ENCODE data around the gene EXOC6B.

The EXOC6B gene

DNA sequence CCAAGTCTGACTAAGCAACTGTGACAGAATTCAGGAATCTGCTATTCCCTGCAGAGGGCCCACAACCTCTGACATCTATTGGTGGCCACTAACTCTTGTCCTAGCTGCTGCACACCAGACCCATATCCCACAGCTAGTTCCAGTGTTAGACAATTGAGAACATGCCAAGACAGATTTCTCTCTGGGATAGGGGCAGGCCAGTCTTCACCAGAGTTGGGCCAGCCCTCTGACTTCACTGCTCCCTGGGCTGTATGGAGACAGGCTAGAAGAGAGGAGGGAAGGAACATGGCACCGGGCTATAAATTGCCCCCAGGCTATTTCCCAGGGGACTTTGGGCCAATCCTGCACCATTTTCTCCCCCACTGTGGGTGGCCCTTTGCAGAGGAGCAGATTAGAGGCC is 645.5 kb downstream of the EXOC6B start:
- no peak overlapping the region for H3K27ac ChIP-seq (ENCODE audit: low read length)
- no peaks in the 10 kb centered on the region for H3K27me3 ChIP-seq (ENCODE audit: control insufficient read depth, insufficient read depth, low read length)
- no peaks in the 10 kb centered on the region for H3K9me3 ChIP-seq (ENCODE audit: control insufficient read depth, low read depth, low read length)
- peaks cover 4% of the 10 kb centered on the region for H3K36me3 ChIP-seq (ENCODE audit: control insufficient read depth, low read depth, low read length)
- H3K4me3 ChIP-seq (ENCODE audit: low read length): no peak overlapping the region
- H3K4me1 ChIP-seq (ENCODE audit: control insufficient read depth, low read depth, low read length): no peaks in the 10 kb centered on the region
- no peak overlapping the region for H3K9ac ChIP-seq (ENCODE audit: low read length)

DNA sequence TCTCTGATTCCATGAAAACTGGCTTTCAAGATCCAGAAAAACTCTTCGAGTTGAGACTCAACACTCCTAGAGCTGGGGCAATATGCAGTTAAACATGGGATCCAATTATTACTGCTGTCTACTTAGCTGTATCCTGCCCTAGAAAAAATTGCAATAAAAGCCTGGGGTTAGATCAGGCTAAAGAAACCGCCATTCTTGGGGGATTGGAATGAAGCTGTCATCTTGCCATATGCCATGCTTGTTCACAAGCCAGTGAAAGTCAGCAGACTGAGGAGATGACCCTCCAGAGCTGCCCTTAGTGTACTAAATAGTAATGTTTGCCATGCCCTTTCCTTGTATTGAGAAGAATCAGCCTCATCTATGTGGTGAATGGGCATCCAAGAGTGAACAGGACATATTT is 647.3 kb downstream of the EXOC6B start:
- H3K27me3 ChIP-seq (ENCODE audit: control insufficient read depth, insufficient read depth, low read length): no peaks in the 10 kb centered on the region
- H3K9me3 ChIP-seq (ENCODE audit: control insufficient read depth, low read depth, low read length): no peaks in the 10 kb centered on the region
- H3K4me1 ChIP-seq (ENCODE audit: control insufficient read depth, low read depth, low read length): peaks cover 7% of the 10 kb centered on the region
- no peak overlapping the region for H3K27ac ChIP-seq (ENCODE audit: low read length)
- no peak overlapping the region for H3K9ac ChIP-seq (ENCODE audit: low read length)
- no peak overlapping the region for H3K4me3 ChIP-seq (ENCODE audit: low read length)
- H3K36me3 ChIP-seq (ENCODE audit: control insufficient read depth, low read depth, low read length): peaks cover 4% of the 10 kb centered on the region

- H3K27me3 ChIP-seq (ENCODE audit: control insufficient read depth, insufficient read depth, low read length): no peaks in the 10 kb centered on the region
- peaks cover 4% of the 10 kb centered on the region for H3K36me3 ChIP-seq (ENCODE audit: control insufficient read depth, low read depth, low read length)
- no peak overlapping the region for H3K9ac ChIP-seq (ENCODE audit: low read length)
- H3K4me1 ChIP-seq (ENCODE audit: control insufficient read depth, low read depth, low read length): peaks cover 12% of the 10 kb centered on the region
- H3K27ac ChIP-seq (ENCODE audit: low read length): no peak overlapping the region
- no peak overlapping the region for H3K4me3 ChIP-seq (ENCODE audit: low read length)
- no peaks in the 10 kb centered on the region for H3K9me3 ChIP-seq (ENCODE audit: control insufficient read depth, low read depth, low read length)
Measured at GRCh38 chr2:72176281-72176680, 649.6 kb downstream of the EXOC6B start.

DNA sequence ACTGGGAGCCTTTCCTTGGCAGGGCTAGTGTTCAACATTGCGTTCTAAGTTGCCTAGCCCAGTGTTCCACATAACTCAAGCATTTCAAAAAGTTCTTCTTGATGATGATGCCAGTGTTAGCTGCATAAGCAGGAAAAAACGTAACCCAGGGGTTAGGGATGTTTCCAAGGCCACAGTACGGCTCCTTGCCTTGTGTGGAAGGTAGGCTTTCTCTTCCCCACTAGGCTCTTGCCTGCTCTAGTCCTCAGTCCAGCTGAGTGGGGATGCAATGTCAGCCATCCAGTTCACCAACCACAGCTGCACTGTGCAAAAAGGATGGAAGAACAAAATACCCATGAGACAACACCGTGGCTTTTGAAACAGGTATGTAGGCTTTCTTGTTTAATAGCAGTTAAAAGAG is 650.2 kb downstream of the EXOC6B start:
- H3K4me3 ChIP-seq (ENCODE audit: low read length): no peak overlapping the region

GRCh38 chr2:72173640-72174321 is 652.1 kb downstream of the EXOC6B start:
- peaks cover 4% of the 10 kb centered on the region for H3K36me3 ChIP-seq (ENCODE audit: control insufficient read depth, low read depth, low read length)
- H3K27ac ChIP-seq (ENCODE audit: low read length): no peak overlapping the region
- no peak overlapping the region for H3K4me3 ChIP-seq (ENCODE audit: low read length)
- H3K9me3 ChIP-seq (ENCODE audit: control insufficient read depth, low read depth, low read length): no peaks in the 10 kb centered on the region
- no peaks in the 10 kb centered on the region for H3K27me3 ChIP-seq (ENCODE audit: control insufficient read depth, insufficient read depth, low read length)
- H3K9ac ChIP-seq (ENCODE audit: low read length): no peak overlapping the region
- H3K4me1 ChIP-seq (ENCODE audit: control insufficient read depth, low read depth, low read length): peaks cover 12% of the 10 kb centered on the region

More for the DNA sequence above, 650.2 kb downstream of the EXOC6B start:
- Histone ChIP-seq H3K9ac (ENCODE audit: low read length) (no peak overlapping the region), H3K27me3 (ENCODE audit: control insufficient read depth, insufficient read depth, low read length) (no peaks in the 10 kb centered on the region), H3K27ac (ENCODE audit: low read length) (no peak overlapping the region), H3K9me3 (ENCODE audit: control insufficient read depth, low read depth, low read length) (no peaks in the 10 kb centered on the region), H3K36me3 (ENCODE audit: control insufficient read depth, low read depth, low read length) (peaks cover 4% of the 10 kb centered on the region), H3K4me1 (ENCODE audit: control insufficient read depth, low read depth, low read length) (peaks cover 12% of the 10 kb centered on the region)

DNA sequence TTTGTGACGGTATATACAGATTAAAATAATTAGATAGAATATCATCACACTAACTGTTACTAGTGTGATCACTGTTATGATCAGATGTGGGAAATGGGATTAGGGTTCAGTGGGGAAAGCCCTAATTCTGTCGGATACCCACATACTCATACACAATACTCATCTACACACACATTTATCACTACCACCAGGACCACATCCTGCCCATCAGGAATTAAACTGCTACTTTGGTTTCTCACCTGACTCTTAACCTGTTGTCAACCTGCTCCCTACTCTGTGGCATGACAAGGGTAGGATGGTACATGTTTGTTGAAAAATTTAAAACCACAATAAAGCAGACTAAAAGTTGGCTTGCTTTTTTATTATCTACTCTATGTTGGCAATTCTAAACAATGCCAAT is 653.4 kb downstream of the EXOC6B start:
- Histone ChIP-seq H3K27ac (ENCODE audit: low read length) (no peak overlapping the region), H3K9ac (ENCODE audit: low read length) (no peak overlapping the region), H3K27me3 (ENCODE audit: control insufficient read depth, insufficient read depth, low read length) (no peaks in the 10 kb centered on the region), H3K4me3 (ENCODE audit: low read length) (no peak overlapping the region), H3K4me1 (ENCODE audit: control insufficient read depth, low read depth, low read length) (peaks cover 12% of the 10 kb centered on the region), H3K9me3 (ENCODE audit: control insufficient read depth, low read depth, low read length) (no peaks in the 10 kb centered on the region), H3K36me3 (ENCODE audit: control insufficient read depth, low read depth, low read length) (no peaks in the 10 kb centered on the region)

- Histone ChIP-seq H3K9me3 (ENCODE audit: control insufficient read depth, low read depth, low read length) (no peaks in the 10 kb centered on the region), H3K27me3 (ENCODE audit: control insufficient read depth, insufficient read depth, low read length) (no peaks in the 10 kb centered on the region), H3K4me1 (ENCODE audit: control insufficient read depth, low read depth, low read length) (no peaks in the 10 kb centered on the region), H3K36me3 (ENCODE audit: control insufficient read depth, low read depth, low read length) (no peaks in the 10 kb centered on the region), H3K27ac (ENCODE audit: low read length) (no peak overlapping the region), H3K4me3 (ENCODE audit: low read length) (no peak overlapping the region), H3K9ac (ENCODE audit: low read length) (no peak overlapping the region)
Measured at GRCh38 chr2:72166279-72166678, 659.6 kb downstream of the EXOC6B start.

GRCh38 chr2:72165792-72166191 is 660.0 kb downstream of the EXOC6B start:
- Histone ChIP-seq H3K36me3 (ENCODE audit: control insufficient read depth, low read depth, low read length) (no peaks in the 10 kb centered on the region), H3K4me3 (ENCODE audit: low read length) (no peak overlapping the region), H3K27ac (ENCODE audit: low read length) (no peak overlapping the region), H3K9me3 (ENCODE audit: control insufficient read depth, low read depth, low read length) (no peaks in the 10 kb centered on the region), H3K27me3 (ENCODE audit: control insufficient read depth, insufficient read depth, low read length) (no peaks in the 10 kb centered on the region), H3K9ac (ENCODE audit: low read length) (no peak overlapping the region), H3K4me1 (ENCODE audit: control insufficient read depth, low read depth, low read length) (no peaks in the 10 kb centered on the region)

DNA sequence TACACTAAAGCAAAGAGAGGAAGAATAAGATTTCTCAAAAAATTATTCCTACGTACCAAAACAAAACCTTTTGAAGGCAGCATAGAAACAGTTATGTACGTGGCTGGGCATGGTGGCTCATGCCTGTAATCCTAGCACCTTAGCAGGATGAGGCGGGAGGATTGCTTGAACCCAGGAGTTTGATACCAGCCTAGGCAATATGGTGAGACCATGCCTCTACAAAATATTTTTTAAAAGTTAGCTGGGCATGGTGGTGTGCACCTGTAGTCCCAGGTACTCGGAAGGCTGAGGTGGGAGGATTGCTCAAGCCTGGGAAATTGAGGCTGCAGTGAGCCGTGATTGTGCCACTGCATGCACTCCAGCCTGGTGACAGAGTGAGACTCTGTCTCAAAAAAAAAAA is 663.3 kb downstream of the EXOC6B start:
- Histone ChIP-seq H3K9me3 (ENCODE audit: control insufficient read depth, low read depth, low read length) (no peaks in the 10 kb centered on the region), H3K36me3 (ENCODE audit: control insufficient read depth, low read depth, low read length) (no peaks in the 10 kb centered on the region), H3K27me3 (ENCODE audit: control insufficient read depth, insufficient read depth, low read length) (no peaks in the 10 kb centered on the region), H3K4me3 (ENCODE audit: low read length) (no peak overlapping the region), H3K27ac (ENCODE audit: low read length) (no peak overlapping the region), H3K4me1 (ENCODE audit: control insufficient read depth, low read depth, low read length) (no peaks in the 10 kb centered on the region), H3K9ac (ENCODE audit: low read length) (no peak overlapping the region)

DNA sequence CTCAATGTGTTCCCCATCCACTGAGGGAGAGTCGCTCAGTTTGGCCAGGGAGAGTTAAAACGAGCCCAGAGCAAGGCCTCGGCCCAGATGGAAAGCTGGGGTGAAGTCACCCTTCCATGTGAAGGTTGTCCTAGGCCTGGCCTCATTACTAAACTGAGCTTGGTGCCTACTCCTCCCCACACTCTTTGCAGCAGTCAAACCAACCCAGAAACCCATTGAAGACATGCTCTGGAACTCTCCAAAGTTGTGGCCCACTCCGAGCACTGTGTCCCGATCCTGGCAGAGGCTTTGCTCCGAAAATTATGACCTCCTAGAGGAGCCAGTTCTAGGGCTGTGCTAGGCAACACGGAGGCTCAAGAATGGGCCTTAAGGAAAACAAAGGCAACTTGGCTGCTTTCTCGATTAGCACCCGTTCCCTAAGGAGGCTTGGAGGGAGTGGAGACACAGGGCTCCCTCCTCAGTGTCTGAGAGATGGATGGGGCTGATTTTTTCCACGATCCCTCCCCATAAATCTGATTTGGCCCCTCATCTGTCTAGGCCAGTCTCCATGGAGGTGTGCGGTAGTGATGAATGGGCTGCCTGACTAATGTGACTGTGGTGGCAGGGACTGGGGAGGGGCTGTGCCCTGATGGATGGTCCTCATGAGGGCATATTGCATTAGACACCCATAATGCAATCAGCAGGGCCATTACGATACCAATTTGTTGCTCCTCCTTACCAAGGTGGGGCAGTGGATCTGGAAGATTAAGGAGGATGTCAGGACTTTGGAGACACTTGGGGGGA is 666.4 kb downstream of the EXOC6B start:
- Histone ChIP-seq H3K4me3 (ENCODE audit: low read length) (no peak overlapping the region), H3K27me3 (ENCODE audit: control insufficient read depth, insufficient read depth, low read length) (no peaks in the 10 kb centered on the region), H3K4me1 (ENCODE audit: control insufficient read depth, low read depth, low read length) (no peaks in the 10 kb centered on the region), H3K27ac (ENCODE audit: low read length) (no peak overlapping the region), H3K36me3 (ENCODE audit: control insufficient read depth, low read depth, low read length) (no peaks in the 10 kb centered on the region), H3K9me3 (ENCODE audit: control insufficient read depth, low read depth, low read length) (no peaks in the 10 kb centered on the region), H3K9ac (ENCODE audit: low read length) (no peak overlapping the region)

- no peak overlapping the region for H3K27ac ChIP-seq (ENCODE audit: low read length)
- H3K27me3 ChIP-seq (ENCODE audit: control insufficient read depth, insufficient read depth, low read length): no peaks in the 10 kb centered on the region
- no peaks in the 10 kb centered on the region for H3K9me3 ChIP-seq (ENCODE audit: control insufficient read depth, low read depth, low read length)
- no peaks in the 10 kb centered on the region for H3K4me1 ChIP-seq (ENCODE audit: control insufficient read depth, low read depth, low read length)
- no peak overlapping the region for H3K9ac ChIP-seq (ENCODE audit: low read length)
- no peaks in the 10 kb centered on the region for H3K36me3 ChIP-seq (ENCODE audit: control insufficient read depth, low read depth, low read length)
- H3K4me3 ChIP-seq (ENCODE audit: low read length): no peak overlapping the region
Measured at GRCh38 chr2:72157871-72158771, 667.7 kb downstream of the EXOC6B start.
